Gastrocnemius medialis (tissue), 4 donors: Measurements from ENCODE around the gene ECPAS.

ENCODE experiments used
- CTCF ChIP-seq, 5 experiments: fragments of 450-650 bp in 3 of 5; fragments of 200-600 bp in 2 of 5; sonication (generic) in 2 of 5; IDR thresholded peaks in 4 of 5; conservative IDR thresholded peaks in 1 of 5; 1 replicate in 4 of 5; 2 replicates in 1 of 5; pipeline ENCODE4 v1.5.1; 2016 to 2019; ENCODE audit warnings: antibody characterized with exemption in 5 of 5, mild to moderate bottlenecking in 3 of 5, moderate library complexity in 3 of 5
- POLR2A ChIP-seq, 2 donors: fragments of 450-650 bp; IDR thresholded peaks; one replicate each; pipeline ENCODE4 v1.6.1; 2017; ENCODE audit warnings: antibody characterized with exemption in 2 of 2, mild to moderate bottlenecking in 2 of 2, moderate library complexity in 2 of 2

- TF ChIP-seq POLR2A (IDR thresholded peaks at IDR 0.05), result no peak
- TF ChIP-seq CTCF (IDR thresholded peaks at IDR 0.05 in 4 of 5, conservative IDR thresholded peaks at IDR 0.05 in 1 of 5), result no peak
Observed at GRCh38 chr9:111350556-111350955, 133.6 kb downstream of the ECPAS start.
